Activated B cell treated with CpG ODN at 0.5 μM for 24 hours (primary cell): ENCODE results near the gene RTN3. TPM values are rescaled to one million over a fixed set of nuclear protein-coding genes. Genes with fewer than 3 reads are reported as not detected.

Source experiments
- ATAC-seq: fragments of 200-7000 bp; cut with Tn5 transposase; one replicate; pipeline ENCODE4 v1.10.0; 2021; ENCODE audit warnings: low read depth, mild to moderate bottlenecking, moderate library complexity
- CTCF ChIA-PET: fragments of 350-600 bp; sonication (Branson Sonifier 250); formaldehyde crosslinking; loops from one replicate; lab custom pipeline; 2021; ENCODE audit warnings: antibody characterized with exemption; lab: Charles Lee
- POLR2A ChIA-PET: fragments of 350-600 bp; sonication (Branson Sonifier 250); formaldehyde crosslinking; loops from one replicate; lab custom pipeline; 2021; ENCODE audit warnings: antibody characterized with exemption; lab: Charles Lee
- DNase-seq: peaks from one replicate; pipeline ENCODE4 v3.0.0; 2022
- H3K27ac Mint-ChIP-seq: one replicate; pipeline ENCODE4 v1.8.0; 2020; ENCODE audit warnings: mixed read lengths
- H3K27me3 Mint-ChIP-seq: one replicate; pipeline ENCODE4 v1.8.0; 2021; ENCODE audit warnings: mixed read lengths
- H3K36me3 Mint-ChIP-seq: one replicate; pipeline ENCODE4 v1.8.0; 2021; ENCODE audit warnings: low read depth, mixed read lengths
- H3K4me1 Mint-ChIP-seq: one replicate; pipeline ENCODE4 v1.8.0; 2021; ENCODE audit warnings: mixed read lengths
- H3K4me3 Mint-ChIP-seq: one replicate; pipeline ENCODE4 v1.8.0; 2020; ENCODE audit warnings: mild to moderate bottlenecking, mixed read lengths
- H3K9me3 Mint-ChIP-seq: one replicate; pipeline ENCODE4 v1.8.0; 2020; ENCODE audit warnings: mixed read lengths
- intact Hi-C: fragments of 100-400 bp; cut with micrococcal nuclease; formaldehyde crosslinking; loops from one replicate; pipeline ENCODE4 v1.15.1; 2024
- total RNA-seq: library from RNA; stranded (reverse); gene quantifications from 2 replicates; pipeline ENCODE4 v1.2.3, GENCODE V29; 2022
- TF ChIP-seq, protein P1 (sequence below): fragments of 200-600 bp; IDR thresholded peaks from one replicate; pipeline ENCODE4 v1.8.0; 2022; ENCODE audit warnings: antibody characterized with exemption, mild to moderate bottlenecking

The RTN3 gene
- total RNA-seq, 1 donor from 2014 or later, result 18.5 TPM

DNA sequence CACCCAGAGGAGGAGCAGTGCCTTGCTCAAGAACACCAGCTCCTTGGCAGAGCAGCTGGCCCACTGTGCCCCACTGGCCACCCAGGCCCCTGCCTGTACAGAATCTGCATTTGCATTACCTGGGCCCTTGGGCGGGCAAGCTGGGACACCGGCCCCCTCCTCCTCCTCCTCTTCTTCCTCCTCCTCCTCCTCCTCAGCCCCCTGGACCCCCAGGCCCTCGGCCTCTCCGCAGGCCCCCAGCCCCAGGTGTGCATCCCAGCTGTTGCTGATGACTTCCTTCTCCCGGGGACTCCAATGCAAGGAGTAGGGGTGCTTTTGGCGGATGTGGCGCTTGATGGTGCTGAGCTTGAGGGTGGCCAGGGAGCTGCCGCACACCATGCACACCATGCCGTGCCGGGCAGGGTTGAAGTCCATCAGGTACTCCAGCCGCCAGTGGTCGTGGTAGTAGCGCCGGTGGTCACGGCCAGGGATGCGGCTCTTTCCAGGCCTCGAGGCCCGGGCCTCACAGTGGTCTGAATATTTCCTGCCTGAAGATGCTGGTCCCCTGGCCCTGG is 84.5 kb downstream of the RTN3 start:
- Mint-ChIP-seq H3K4me3 (no peak overlapping the region), H3K4me1 (peaks cover 11% of the 10 kb centered on the region), H3K27ac (no peak overlapping the region), H3K9me3 (no peaks in the 10 kb centered on the region), H3K36me3 (peaks cover 5% of the 10 kb centered on the region), H3K27me3 (no peaks in the 10 kb centered on the region)
- no peak for DNase-seq
- no peak for ATAC-seq
- TF ChIP-seq, protein P1, sequence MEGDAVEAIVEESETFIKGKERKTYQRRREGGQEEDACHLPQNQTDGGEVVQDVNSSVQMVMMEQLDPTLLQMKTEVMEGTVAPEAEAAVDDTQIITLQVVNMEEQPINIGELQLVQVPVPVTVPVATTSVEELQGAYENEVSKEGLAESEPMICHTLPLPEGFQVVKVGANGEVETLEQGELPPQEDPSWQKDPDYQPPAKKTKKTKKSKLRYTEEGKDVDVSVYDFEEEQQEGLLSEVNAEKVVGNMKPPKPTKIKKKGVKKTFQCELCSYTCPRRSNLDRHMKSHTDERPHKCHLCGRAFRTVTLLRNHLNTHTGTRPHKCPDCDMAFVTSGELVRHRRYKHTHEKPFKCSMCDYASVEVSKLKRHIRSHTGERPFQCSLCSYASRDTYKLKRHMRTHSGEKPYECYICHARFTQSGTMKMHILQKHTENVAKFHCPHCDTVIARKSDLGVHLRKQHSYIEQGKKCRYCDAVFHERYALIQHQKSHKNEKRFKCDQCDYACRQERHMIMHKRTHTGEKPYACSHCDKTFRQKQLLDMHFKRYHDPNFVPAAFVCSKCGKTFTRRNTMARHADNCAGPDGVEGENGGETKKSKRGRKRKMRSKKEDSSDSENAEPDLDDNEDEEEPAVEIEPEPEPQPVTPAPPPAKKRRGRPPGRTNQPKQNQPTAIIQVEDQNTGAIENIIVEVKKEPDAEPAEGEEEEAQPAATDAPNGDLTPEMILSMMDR, result no peak
- intact Hi-C loops, result loop anchor here (5.0 kb wide), 2 partner anchors 402 to 537 kb away; partner anchors contain the start of genes CATSPERZ and MACROD1
- ChIA-PET CTCF (interaction anchor here (0.9 to 1.3 kb wide), 2 partner anchors 95 to 180 kb away, joined by 3 to 4 read pairs; partner anchors contain the start of gene ATL3), POLR2A (interaction anchor here (0.6 kb wide), 1 partner anchor 957 kb away, joined by 4 read pairs; the partner anchor contains the start of gene NRXN2)

GRCh38 chr11:63766531-63767235 is 85.4 kb downstream of the RTN3 start:
- peak overlapping the region; percentile 94 for H3K4me3 Mint-ChIP-seq
- no peaks in the 10 kb centered on the region for H3K9me3 Mint-ChIP-seq
- ChIA-PET CTCF (interaction anchor here (1.3 kb wide), 1 partner anchor 96 kb away, joined by 4 read pairs; the partner anchor contains the start of gene ATL3), POLR2A (interaction anchor here (3.8 kb wide), 1 partner anchor 71 kb away, joined by 21 read pairs; the partner anchor contains the start of gene MARK2)
- DNase-seq (no peak), ATAC-seq (no peak)
- H3K4me1 Mint-ChIP-seq, result peaks cover 11% of the 10 kb centered on the region
- intact Hi-C loops, result loop anchor here (5.0 kb wide), 2 partner anchors 401 to 536 kb away; partner anchors contain the start of genes CATSPERZ and MACROD1
- H3K27ac Mint-ChIP-seq, result no peak overlapping the region
- peaks cover 5% of the 10 kb centered on the region for H3K36me3 Mint-ChIP-seq
- TF ChIP-seq, protein P1, result no peak
- H3K27me3 Mint-ChIP-seq, result no peaks in the 10 kb centered on the region

- TF ChIP-seq, protein P1, result no peak
- no peak for ATAC-seq
- Mint-ChIP-seq H3K27ac (peak overlapping the region; percentile 83), H3K4me3 (peak overlapping the region; percentile 94), H3K4me1 (peaks cover 11% of the 10 kb centered on the region), H3K36me3 (peaks cover 5% of the 10 kb centered on the region), H3K27me3 (peaks cover 1% of the 10 kb centered on the region), H3K9me3 (no peaks in the 10 kb centered on the region)
- DNase-seq, result no peak
- ChIA-PET POLR2A (interaction anchor here (0.7 to 3.8 kb wide), 2 partner anchors 70 to 417 kb away, joined by 3 to 21 read pairs; partner anchors contain the start of gene MARK2), CTCF (interaction anchor here (0.8 to 2.4 kb wide), 10 partner anchors 12 to 386 kb away, joined by 3 to 17 read pairs (median 3); partner anchors contain the start of genes ATL3, MARK2 and RTN3)
- intact Hi-C loops, result loop anchor here (5.0 kb wide), 2 partner anchors 400 to 535 kb away; partner anchors contain the start of genes CATSPERZ and MACROD1
Observed at GRCh38 chr11:63767267-63767564, 85.9 kb downstream of the RTN3 start.

DNA sequence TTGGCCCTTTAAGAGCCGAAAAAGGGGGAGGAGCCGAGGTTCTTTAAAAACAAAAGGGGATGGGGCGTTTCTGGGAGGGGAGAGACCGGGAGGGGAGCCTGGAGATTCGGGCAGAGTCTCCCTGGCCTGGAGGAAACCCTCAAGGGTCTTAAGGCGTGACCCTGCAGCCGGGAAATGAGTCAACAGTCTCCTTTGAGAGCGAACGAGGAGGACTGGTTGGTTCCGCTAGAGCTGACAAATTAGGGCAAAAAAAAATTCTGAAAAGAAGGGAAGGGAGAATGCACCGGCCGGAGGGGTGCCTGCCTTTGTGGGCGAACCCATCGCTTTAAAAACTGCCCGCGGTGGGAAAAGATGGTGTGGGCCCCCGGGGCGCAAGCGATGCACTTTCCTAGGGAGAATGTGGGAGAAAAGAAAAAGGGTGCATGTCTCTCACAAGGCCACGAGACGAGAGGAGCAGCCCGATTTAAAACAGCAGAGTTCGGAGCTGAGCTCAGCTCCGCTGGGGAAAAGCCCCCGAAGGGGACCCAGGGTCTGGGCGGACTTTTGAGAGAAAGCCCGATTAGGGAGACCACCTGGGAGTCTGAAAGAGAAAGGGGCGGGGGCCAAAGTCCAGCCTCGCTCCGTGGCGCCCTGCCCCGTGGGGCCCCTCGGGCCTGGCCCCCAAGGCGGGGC is 86.4 kb downstream of the RTN3 start:
- intact Hi-C loops, result loop anchor here (1.0 to 5.0 kb wide), 7 partner anchors 71 to 535 kb away; partner anchors contain the start of genes CATSPERZ, MACROD1, MARK2 and NAA40
- H3K27me3 Mint-ChIP-seq, result peaks cover 3% of the 10 kb centered on the region
- peaks cover 5% of the 10 kb centered on the region for H3K36me3 Mint-ChIP-seq
- H3K4me3 Mint-ChIP-seq, result peak overlapping the region; percentile 94
- DNase-seq (peak; percentile 35), ATAC-seq (peak; percentile 19)
- H3K4me1 Mint-ChIP-seq, result peaks cover 11% of the 10 kb centered on the region
- ChIA-PET POLR2A (interaction anchor here (0.6 to 3.8 kb wide), 3 partner anchors 70 to 1835 kb away, joined by 3 to 21 read pairs (median 3); partner anchors contain the start of gene MARK2), CTCF (interaction anchor here (0.7 to 2.4 kb wide), 15 partner anchors 11 to 385 kb away, joined by 3 to 17 read pairs (median 3); partner anchors contain the start of genes ATL3, MARK2 and RTN3)
- peak overlapping the region; percentile 83 for H3K27ac Mint-ChIP-seq
- no peaks in the 10 kb centered on the region for H3K9me3 Mint-ChIP-seq
- TF ChIP-seq, protein P1, result no peak
